Measurements from ENCODE around the gene THAP6.
"Not testable (repeated sequence)": the region's sequence is repeated elsewhere in the genome, so short reads cannot be mapped to it uniquely, and the experiment has no call there.

Gene THAP6

DNA sequence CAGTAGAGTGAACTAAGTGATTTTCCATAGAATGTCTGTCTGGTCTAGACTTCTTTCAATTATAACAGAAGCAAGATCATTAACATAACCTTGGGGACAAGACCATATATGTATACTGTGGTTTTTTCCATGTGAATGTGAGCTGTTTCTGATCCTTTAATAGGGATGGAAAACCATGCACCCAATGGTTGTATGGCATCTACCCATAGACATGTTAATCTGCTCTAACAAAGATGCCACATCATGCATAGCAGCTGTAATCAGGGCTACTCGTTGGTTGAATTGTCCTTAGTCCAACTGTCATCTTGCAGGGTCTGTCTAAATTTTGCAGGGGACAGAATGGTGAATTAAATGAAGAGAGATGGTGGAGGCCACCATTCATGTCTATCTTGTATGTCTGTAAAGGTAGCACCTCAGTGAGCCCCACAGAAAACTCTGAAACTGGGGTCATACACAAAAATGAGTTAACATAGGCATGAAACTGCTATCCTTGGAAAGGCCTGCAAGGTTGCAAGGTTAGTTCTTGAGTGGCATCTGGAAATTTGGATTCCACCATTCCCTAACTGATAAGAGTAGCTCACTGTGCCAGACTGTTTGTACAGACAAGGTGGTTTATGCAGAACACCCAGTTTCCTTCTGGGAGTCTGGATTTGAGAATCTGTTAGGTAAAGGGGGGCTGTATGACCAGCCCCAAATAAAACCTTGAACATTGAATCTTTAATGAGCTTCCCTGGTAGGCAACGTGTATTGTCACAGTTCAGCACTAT is 16.5 kb downstream of the THAP6 start:
- H3K27me3 ChIP-seq (ENCODE audit: control insufficient read depth, insufficient read depth, low read length) = no peaks in the 10 kb centered on the region
- no peak overlapping the region for H3K9ac ChIP-seq (ENCODE audit: low read length)
- no peaks in the 10 kb centered on the region for H3K4me1 ChIP-seq (ENCODE audit: control insufficient read depth, insufficient read depth, low read length)
- no peak overlapping the region for H3K4me3 ChIP-seq (ENCODE audit: low read length)
- H3K36me3 ChIP-seq (ENCODE audit: control insufficient read depth, insufficient read depth, low read length) = no peaks in the 10 kb centered on the region
- no peaks in the 10 kb centered on the region for H3K9me3 ChIP-seq (ENCODE audit: control insufficient read depth, low read length)

DNA sequence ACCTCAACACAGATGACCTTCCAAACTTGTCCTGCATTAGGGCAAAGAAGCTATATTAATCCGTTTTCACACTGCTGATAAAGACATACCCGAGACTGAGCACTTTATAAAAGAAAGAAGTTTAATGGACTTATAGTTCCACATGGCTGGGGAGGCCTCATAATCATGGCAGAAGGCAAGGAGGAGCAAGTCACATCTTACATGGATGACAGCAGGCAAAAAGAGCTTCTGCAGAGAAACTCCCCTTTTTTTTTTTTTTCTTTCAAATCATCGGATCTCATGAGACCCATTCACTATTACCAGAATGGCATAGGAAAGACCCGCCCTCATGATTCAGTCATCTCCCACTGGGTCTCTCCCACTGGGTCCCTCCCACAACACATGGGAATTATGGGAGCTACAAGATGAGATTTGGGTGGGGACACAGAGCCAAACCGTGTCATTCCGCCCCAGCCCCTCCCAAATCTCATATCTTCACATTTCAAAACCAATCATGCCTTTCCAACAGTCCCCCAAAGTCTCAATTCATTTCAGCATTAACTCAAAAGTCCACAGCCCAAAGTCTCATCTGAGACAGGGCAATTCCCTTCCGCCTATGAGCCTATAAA is 17.4 kb downstream of the THAP6 start:
- not testable (repeated sequence) for H3K36me3 ChIP-seq (ENCODE audit: control insufficient read depth, insufficient read depth, low read length); H3K27me3 ChIP-seq (ENCODE audit: control insufficient read depth, insufficient read depth, low read length); H3K4me1 ChIP-seq (ENCODE audit: control insufficient read depth, insufficient read depth, low read length); H3K9ac ChIP-seq (ENCODE audit: low read length); H3K4me3 ChIP-seq (ENCODE audit: low read length); H3K9me3 ChIP-seq (ENCODE audit: control insufficient read depth, low read length)

DNA sequence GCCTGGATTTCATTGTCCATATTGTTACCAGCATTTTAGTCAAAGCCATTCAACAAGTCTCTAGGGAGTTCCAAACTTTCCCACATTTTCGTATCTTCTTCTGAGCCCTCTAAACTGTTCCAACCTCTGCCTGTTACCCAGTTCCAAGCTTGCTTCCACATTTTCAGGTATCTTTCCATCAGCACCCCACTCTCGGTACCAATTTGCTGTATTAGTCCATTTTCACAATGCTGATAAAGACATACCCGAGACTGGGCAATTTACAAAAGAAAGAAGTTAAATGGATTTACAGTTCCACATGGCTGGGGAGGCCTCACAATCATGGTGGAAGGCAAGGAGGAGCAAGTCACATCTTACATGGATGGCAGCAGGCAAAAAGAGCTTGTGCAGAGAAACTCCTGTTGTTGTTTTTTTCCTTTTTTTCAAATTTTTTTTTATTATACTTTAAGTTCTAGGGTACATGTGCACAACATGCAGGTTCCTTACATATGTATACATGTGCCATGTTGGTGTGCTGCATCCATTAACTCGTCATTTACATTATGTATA is 19.1 kb downstream of the THAP6 start:
- not testable (repeated sequence) for H3K4me1 ChIP-seq (ENCODE audit: control insufficient read depth, insufficient read depth, low read length); H3K36me3 ChIP-seq (ENCODE audit: control insufficient read depth, insufficient read depth, low read length); H3K9me3 ChIP-seq (ENCODE audit: control insufficient read depth, low read length); H3K4me3 ChIP-seq (ENCODE audit: low read length); H3K27me3 ChIP-seq (ENCODE audit: control insufficient read depth, insufficient read depth, low read length); H3K9ac ChIP-seq (ENCODE audit: low read length)

DNA sequence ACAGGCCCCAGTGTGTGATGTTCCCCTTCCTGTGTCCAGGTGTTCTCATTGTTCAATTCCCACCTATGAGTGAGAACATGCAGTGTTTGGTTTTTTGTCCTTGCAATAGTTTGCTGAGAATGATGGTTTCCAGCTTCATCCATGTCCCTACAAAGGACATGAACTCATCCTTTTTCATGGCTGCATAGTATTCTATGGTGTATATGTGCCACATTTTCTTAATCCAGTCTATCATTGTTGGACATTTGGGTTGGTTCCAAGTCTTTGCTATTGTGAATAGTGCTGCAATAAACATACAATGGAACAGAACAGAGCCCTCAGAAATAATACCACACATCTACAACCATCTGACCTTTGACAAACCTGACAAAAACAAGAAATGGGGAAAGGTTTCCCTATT is 19.7 kb downstream of the THAP6 start:
- H3K36me3 ChIP-seq (ENCODE audit: control insufficient read depth, insufficient read depth, low read length); H3K4me1 ChIP-seq (ENCODE audit: control insufficient read depth, insufficient read depth, low read length); H3K27me3 ChIP-seq (ENCODE audit: control insufficient read depth, insufficient read depth, low read length); H3K9me3 ChIP-seq (ENCODE audit: control insufficient read depth, low read length); H3K4me3 ChIP-seq (ENCODE audit: low read length); H3K9ac ChIP-seq (ENCODE audit: low read length): not testable (repeated sequence)

DNA sequence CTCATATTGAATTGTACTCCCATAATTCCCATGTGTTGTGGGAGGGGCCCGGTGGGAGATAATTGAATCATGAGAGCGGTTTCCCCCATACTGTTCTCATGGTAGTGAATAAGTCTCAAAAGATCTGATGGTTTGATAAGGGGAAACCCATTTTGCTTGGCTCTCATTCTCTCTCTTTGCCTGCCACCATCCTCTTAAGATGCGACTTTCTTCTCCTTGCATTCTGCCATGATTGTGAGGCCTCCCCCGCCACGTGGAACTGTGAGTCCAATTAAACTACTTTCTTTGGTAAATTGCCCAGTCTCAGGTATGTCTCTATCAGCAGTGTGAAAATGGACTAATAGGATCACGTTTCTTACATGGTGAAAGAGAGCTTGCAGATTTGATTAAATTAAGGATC is 23.0 kb downstream of the THAP6 start:
- H3K4me3 ChIP-seq (ENCODE audit: low read length); H3K27me3 ChIP-seq (ENCODE audit: control insufficient read depth, insufficient read depth, low read length); H3K36me3 ChIP-seq (ENCODE audit: control insufficient read depth, insufficient read depth, low read length); H3K9ac ChIP-seq (ENCODE audit: low read length); H3K9me3 ChIP-seq (ENCODE audit: control insufficient read depth, low read length); H3K4me1 ChIP-seq (ENCODE audit: control insufficient read depth, insufficient read depth, low read length): not testable (repeated sequence)

DNA sequence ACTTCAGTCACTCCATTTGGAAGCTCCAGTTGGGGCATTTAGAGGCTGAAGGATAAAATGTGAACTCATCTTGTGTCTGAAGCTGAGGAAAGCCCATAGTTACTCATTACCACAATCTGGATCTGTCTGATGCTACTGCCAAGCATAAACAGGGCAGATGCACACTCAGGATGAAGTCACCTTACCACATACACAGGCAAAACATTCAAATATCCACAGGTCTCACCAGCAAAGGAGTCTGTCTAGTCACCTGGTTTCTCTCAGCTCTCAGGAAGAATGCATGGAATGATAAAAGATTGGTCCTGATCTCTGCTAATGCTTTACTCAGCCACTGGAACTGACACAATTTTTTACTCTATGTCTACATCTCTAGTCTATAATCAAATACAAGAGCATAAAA is 28.6 kb downstream of the THAP6 start:
- Histone ChIP-seq H3K27me3 (ENCODE audit: control insufficient read depth, insufficient read depth, low read length) (no peaks in the 10 kb centered on the region), H3K9me3 (ENCODE audit: control insufficient read depth, low read length) (no peaks in the 10 kb centered on the region), H3K9ac (ENCODE audit: low read length) (no peak overlapping the region), H3K4me3 (ENCODE audit: low read length) (no peak overlapping the region), H3K36me3 (ENCODE audit: control insufficient read depth, insufficient read depth, low read length) (no peaks in the 10 kb centered on the region), H3K4me1 (ENCODE audit: control insufficient read depth, insufficient read depth, low read length) (no peaks in the 10 kb centered on the region)

DNA sequence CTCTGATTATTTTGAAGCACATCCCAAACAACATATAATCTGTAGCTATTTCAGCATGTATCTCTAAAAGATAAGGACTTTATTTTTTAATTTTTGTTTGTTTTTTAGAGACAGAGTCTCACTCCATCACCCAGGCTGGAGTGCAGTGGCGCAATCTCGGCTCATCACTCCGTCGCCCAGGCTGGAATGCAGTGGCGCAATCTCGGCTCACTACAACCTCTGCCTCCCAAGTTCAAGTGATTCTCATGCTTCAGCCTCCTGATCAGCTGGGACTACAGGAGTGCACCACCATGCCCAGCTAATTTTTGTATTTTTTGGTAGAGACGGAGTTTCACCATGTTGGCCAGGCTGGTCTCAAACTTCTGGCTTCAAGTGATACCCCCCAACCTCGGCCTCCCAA is 29.9 kb downstream of the THAP6 start:
- not testable (repeated sequence) for H3K4me3 ChIP-seq (ENCODE audit: low read length); H3K4me1 ChIP-seq (ENCODE audit: control insufficient read depth, insufficient read depth, low read length); H3K9ac ChIP-seq (ENCODE audit: low read length); H3K36me3 ChIP-seq (ENCODE audit: control insufficient read depth, insufficient read depth, low read length); H3K27me3 ChIP-seq (ENCODE audit: control insufficient read depth, insufficient read depth, low read length); H3K9me3 ChIP-seq (ENCODE audit: control insufficient read depth, low read length)

DNA sequence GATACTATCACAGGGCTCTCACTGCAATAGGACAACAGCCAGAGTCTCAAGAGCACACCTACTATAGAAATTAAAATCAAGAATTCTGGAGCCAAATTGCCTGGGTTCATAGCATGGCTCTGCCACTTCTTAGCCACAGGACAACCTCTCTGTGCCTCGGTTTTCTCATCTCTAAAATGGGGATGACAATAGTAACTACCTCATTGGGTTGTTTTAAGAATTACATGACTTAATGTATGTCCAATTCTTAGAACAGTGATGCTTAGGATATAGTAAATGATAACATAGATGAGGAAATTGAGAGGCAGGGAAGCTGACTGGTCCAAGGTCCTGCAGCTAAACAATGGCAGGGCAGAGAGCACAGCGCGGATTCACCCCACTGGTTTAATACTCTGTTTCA is 30.6 kb downstream of the THAP6 start:
- no peak overlapping the region for H3K4me3 ChIP-seq (ENCODE audit: low read length)
- H3K4me1 ChIP-seq (ENCODE audit: control insufficient read depth, insufficient read depth, low read length) = no peaks in the 10 kb centered on the region
- H3K27me3 ChIP-seq (ENCODE audit: control insufficient read depth, insufficient read depth, low read length) = no peaks in the 10 kb centered on the region
- no peaks in the 10 kb centered on the region for H3K9me3 ChIP-seq (ENCODE audit: control insufficient read depth, low read length)
- H3K9ac ChIP-seq (ENCODE audit: low read length) = no peak overlapping the region
- no peaks in the 10 kb centered on the region for H3K36me3 ChIP-seq (ENCODE audit: control insufficient read depth, insufficient read depth, low read length)

DNA sequence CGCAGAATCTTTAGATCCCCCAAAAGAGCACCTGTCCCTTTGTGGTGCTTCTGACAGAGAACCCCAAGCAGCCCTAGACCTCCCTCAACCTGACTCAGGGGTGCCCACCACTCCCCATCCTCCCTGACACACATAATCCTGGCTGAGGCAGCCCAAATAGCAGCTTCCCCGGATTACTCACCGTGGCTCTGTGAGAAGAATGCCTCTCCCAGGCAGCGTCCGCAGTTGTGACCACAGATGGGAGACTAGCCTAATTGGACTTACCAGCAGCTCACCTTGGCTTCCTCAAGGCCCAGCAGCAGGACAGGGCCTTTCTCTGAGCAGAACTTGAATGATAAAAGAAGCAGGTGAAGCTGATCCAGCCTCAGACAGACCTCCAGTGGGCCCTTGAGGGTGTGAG is 31.3 kb downstream of the THAP6 start:
- Histone ChIP-seq H3K27me3 (ENCODE audit: control insufficient read depth, insufficient read depth, low read length) (no peaks in the 10 kb centered on the region), H3K9ac (ENCODE audit: low read length) (no peak overlapping the region), H3K4me3 (ENCODE audit: low read length) (no peak overlapping the region), H3K36me3 (ENCODE audit: control insufficient read depth, insufficient read depth, low read length) (no peaks in the 10 kb centered on the region), H3K9me3 (ENCODE audit: control insufficient read depth, low read length) (no peaks in the 10 kb centered on the region), H3K4me1 (ENCODE audit: control insufficient read depth, insufficient read depth, low read length) (no peaks in the 10 kb centered on the region)

DNA sequence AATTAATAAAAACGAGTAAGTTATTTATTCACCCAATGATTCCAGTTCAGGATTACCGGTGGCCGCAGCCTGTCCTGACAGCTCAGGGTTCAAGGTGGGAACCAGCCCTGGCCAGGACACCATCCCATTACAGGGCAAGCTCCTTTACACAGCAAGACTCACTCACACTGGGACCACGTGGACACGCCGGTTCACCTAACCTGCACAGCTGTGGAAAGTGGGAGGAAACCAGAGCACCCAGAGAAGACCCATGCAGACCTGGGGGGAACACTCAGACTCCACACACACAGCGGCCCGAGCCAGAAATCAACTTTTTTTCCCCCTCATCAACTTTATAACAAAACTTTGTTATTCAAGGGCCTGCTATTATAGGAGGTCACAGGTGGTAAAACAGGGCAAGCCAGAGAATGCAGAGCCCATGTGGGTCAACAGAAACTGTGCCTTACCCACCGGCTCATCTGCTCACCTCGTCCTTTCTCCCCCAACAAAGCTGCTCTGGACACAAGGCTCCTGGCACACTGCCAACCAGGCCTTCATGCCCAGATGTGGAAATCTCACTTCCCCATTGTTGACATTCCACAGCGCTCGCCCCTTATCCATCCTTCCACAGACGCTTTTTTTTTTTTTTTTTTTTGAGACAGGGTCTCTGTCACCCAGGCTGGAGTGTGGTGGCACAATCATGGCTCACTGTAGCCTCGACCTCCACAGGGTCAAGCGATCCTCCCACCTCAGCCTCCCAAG is 33.5 kb downstream of the THAP6 start:
- Histone ChIP-seq H3K9ac (ENCODE audit: low read length) (no peak overlapping the region), H3K4me3 (ENCODE audit: low read length) (no peak overlapping the region), H3K36me3 (ENCODE audit: control insufficient read depth, insufficient read depth, low read length) (no peaks in the 10 kb centered on the region), H3K27me3 (ENCODE audit: control insufficient read depth, insufficient read depth, low read length) (no peaks in the 10 kb centered on the region), H3K4me1 (ENCODE audit: control insufficient read depth, insufficient read depth, low read length) (no peaks in the 10 kb centered on the region), H3K9me3 (ENCODE audit: control insufficient read depth, low read length) (no peaks in the 10 kb centered on the region)

DNA sequence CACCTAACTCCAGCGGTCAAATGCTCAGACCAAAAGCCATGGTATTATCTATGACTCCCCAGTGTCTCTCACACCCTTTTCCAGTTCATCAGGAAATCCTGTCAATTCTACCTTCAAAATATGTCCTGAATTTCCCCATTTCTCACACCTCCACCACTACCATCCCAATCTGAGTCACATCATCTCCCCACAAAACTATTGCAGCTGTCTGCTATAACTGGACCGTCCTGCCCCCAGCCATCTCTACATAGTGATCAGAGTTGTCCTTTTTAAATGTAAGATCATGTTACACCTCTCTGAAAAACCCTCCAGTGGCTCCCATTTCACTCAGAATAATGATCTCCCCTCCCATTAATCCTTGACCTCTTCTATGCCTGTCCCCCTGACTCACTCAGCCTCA is 34.7 kb downstream of the THAP6 start:
- Histone ChIP-seq H3K4me1 (ENCODE audit: control insufficient read depth, insufficient read depth, low read length) (no peaks in the 10 kb centered on the region), H3K36me3 (ENCODE audit: control insufficient read depth, insufficient read depth, low read length) (no peaks in the 10 kb centered on the region), H3K9ac (ENCODE audit: low read length) (no peak overlapping the region), H3K9me3 (ENCODE audit: control insufficient read depth, low read length) (no peaks in the 10 kb centered on the region), H3K27me3 (ENCODE audit: control insufficient read depth, insufficient read depth, low read length) (no peaks in the 10 kb centered on the region), H3K4me3 (ENCODE audit: low read length) (no peak overlapping the region)

DNA sequence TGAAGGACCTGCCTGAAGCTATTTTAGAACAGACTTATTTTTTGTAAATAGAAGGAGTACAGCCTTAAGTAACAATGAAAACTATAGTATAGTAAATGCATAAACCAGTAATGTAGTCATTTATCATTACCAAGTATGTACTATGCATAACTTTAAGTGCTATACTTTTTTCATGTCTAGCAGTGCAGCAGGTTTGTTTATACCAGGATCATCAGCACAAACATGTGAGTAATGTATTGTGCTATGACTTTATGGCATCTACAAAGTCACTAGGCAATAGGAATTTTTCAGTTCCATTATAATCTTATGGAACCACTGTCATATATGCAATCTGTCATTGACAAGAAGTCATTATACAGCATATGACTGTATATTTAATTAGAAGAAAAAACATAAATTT is 38.2 kb downstream of the THAP6 start:
- H3K27me3 ChIP-seq (ENCODE audit: control insufficient read depth, insufficient read depth, low read length) = no peaks in the 10 kb centered on the region
- H3K9me3 ChIP-seq (ENCODE audit: control insufficient read depth, low read length) = no peaks in the 10 kb centered on the region
- H3K4me1 ChIP-seq (ENCODE audit: control insufficient read depth, insufficient read depth, low read length) = no peaks in the 10 kb centered on the region
- H3K9ac ChIP-seq (ENCODE audit: low read length) = no peak overlapping the region
- no peak overlapping the region for H3K4me3 ChIP-seq (ENCODE audit: low read length)
- no peaks in the 10 kb centered on the region for H3K36me3 ChIP-seq (ENCODE audit: control insufficient read depth, insufficient read depth, low read length)
